ENCODE results near the gene IL4I1. TPM values are rescaled to one million over a fixed set of nuclear protein-coding genes. Genes with fewer than 3 reads are reported as not detected.

IL4I1 gene
- total RNA-seq, 1 donor from 2014 or later, result not detected

- H3K9me3 ChIP-seq (replicated peaks), result no peaks in the 10 kb centered on the region
- no peak overlapping the region for H3K27ac ChIP-seq (replicated peaks)
- intact Hi-C loops (cut with micrococcal nuclease), result no loop called here
- peak overlapping the region; percentile 60 for H3K4me3 ChIP-seq
- TF ChIP-seq CTCF (IDR thresholded peaks at IDR 0.05; ENCODE audit: borderline replicate concordance), result peak; percentile 6
- H3K36me3 ChIP-seq, result peaks cover 17% of the 10 kb centered on the region
- H3K4me1 ChIP-seq, result peaks cover 29% of the 10 kb centered on the region
- peaks cover 24% of the 10 kb centered on the region for H3K27me3 ChIP-seq (ENCODE audit: low read depth)
- DNase-seq, result no peak
These were observed 6.1 kb downstream of the IL4I1 start for GRCh38 chr19:49890349-49891311.

- peak; percentile 81 for TF ChIP-seq CTCF (IDR thresholded peaks at IDR 0.05; ENCODE audit: borderline replicate concordance)
- Histone ChIP-seq H3K9me3 (replicated peaks) (no peaks in the 10 kb centered on the region), H3K27ac (replicated peaks) (no peak overlapping the region), H3K4me1 (peaks cover 29% of the 10 kb centered on the region), H3K4me3 (peak overlapping the region; percentile 60), H3K27me3 (ENCODE audit: low read depth) (peaks cover 24% of the 10 kb centered on the region), H3K36me3 (peaks cover 26% of the 10 kb centered on the region)
- intact Hi-C loops (cut with micrococcal nuclease), result no loop called here
- peak; percentile 74 for DNase-seq
These were observed 6.9 kb downstream of the IL4I1 start for GRCh38 chr19:49889687-49890348.

GRCh38 chr19:49889038-49889686, 7.5 kb downstream of the IL4I1 start:
- Histone ChIP-seq H3K9me3 (replicated peaks) (no peaks in the 10 kb centered on the region), H3K4me3 (no peak overlapping the region), H3K4me1 (peaks cover 29% of the 10 kb centered on the region), H3K27me3 (ENCODE audit: low read depth) (peaks cover 24% of the 10 kb centered on the region), H3K27ac (replicated peaks) (no peak overlapping the region), H3K36me3 (peaks cover 32% of the 10 kb centered on the region)
- no peak for DNase-seq
- intact Hi-C loops (cut with micrococcal nuclease), result no loop called here
- no peak for TF ChIP-seq CTCF (IDR thresholded peaks at IDR 0.05; ENCODE audit: borderline replicate concordance)

GRCh38 chr19:49888510-49888824, 8.2 kb downstream of the IL4I1 start:
- peaks cover 39% of the 10 kb centered on the region for H3K36me3 ChIP-seq
- DNase-seq, result no peak
- no peak for TF ChIP-seq CTCF (IDR thresholded peaks at IDR 0.05; ENCODE audit: borderline replicate concordance)
- peaks cover 24% of the 10 kb centered on the region for H3K27me3 ChIP-seq (ENCODE audit: low read depth)
- H3K4me1 ChIP-seq, result peaks cover 29% of the 10 kb centered on the region
- intact Hi-C loops (cut with micrococcal nuclease), result no loop called here
- H3K9me3 ChIP-seq (replicated peaks), result no peaks in the 10 kb centered on the region
- no peak overlapping the region for H3K4me3 ChIP-seq
- no peak overlapping the region for H3K27ac ChIP-seq (replicated peaks)

GRCh38 chr19:49887665-49888509, 8.8 kb downstream of the IL4I1 start:
- Histone ChIP-seq H3K27me3 (ENCODE audit: low read depth) (peaks cover 20% of the 10 kb centered on the region), H3K9me3 (replicated peaks) (no peaks in the 10 kb centered on the region), H3K27ac (replicated peaks) (no peak overlapping the region), H3K36me3 (peaks cover 45% of the 10 kb centered on the region), H3K4me1 (peaks cover 29% of the 10 kb centered on the region), H3K4me3 (no peak overlapping the region)
- DNase-seq, result no peak
- intact Hi-C loops (cut with micrococcal nuclease), result no loop called here
- TF ChIP-seq CTCF (IDR thresholded peaks at IDR 0.05; ENCODE audit: borderline replicate concordance), result no peak

All from left ventricle myocardium inferior (tissue), 1 donor.